OCI-LY1 (cell line): ENCODE measurements around the gene TTC28.

Experiments
- CTCF ChIP-seq: fragments of 200-600 bp; sonication (generic), shearing (Covaris generic); IDR thresholded peaks from 2 replicates; pipeline ENCODE4 v1.5.1; 2017; ENCODE audit warnings: mild to moderate bottlenecking, antibody characterized with exemption, low read length, moderate library complexity, mixed read lengths
- EZH2 ChIP-seq: fragments of 200-600 bp; sonication (generic), shearing (Covaris generic); IDR thresholded peaks from 2 replicates; pipeline ENCODE4 v1.8.0; 2017; ENCODE audit warnings: borderline replicate concordance, mixed run types, mild to moderate bottlenecking, antibody characterized with exemption, low read length, moderate library complexity, mixed read lengths

GRCh38 chr22:28443526-28443876, 236.1 kb downstream of the TTC28 start:
- no peak for TF ChIP-seq CTCF
- TF ChIP-seq EZH2, result no peak
